Measurements from ENCODE around the gene C3orf20.

C3orf20 gene

DNA sequence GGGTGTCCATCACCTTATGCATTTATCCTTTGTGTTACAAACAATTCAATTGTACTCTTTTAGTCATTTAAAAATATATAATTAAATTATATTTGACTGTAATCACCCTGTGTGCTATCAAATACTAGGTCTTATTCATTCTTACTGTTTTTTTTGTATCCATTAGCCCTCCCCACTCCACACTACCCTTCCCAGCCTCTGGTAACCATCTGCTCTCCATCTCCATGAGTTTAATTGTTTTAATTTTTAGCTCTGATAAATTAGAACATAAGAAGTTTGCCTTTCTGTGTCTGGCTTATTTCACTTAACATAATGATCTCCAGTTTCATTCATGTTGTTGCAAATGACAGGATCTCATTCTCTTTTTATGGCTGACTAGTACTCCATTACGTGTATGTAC lies 16.8 kb downstream of the C3orf20 start:
- DNase-seq (ENCODE audit: low read depth) = no peak
- TF ChIP-seq, protein P1, sequence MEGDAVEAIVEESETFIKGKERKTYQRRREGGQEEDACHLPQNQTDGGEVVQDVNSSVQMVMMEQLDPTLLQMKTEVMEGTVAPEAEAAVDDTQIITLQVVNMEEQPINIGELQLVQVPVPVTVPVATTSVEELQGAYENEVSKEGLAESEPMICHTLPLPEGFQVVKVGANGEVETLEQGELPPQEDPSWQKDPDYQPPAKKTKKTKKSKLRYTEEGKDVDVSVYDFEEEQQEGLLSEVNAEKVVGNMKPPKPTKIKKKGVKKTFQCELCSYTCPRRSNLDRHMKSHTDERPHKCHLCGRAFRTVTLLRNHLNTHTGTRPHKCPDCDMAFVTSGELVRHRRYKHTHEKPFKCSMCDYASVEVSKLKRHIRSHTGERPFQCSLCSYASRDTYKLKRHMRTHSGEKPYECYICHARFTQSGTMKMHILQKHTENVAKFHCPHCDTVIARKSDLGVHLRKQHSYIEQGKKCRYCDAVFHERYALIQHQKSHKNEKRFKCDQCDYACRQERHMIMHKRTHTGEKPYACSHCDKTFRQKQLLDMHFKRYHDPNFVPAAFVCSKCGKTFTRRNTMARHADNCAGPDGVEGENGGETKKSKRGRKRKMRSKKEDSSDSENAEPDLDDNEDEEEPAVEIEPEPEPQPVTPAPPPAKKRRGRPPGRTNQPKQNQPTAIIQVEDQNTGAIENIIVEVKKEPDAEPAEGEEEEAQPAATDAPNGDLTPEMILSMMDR (conservative IDR thresholded peaks at IDR 0.05; ENCODE audit: low read depth, low read length) = no peak
- no peak overlapping the region for H3K4me3 ChIP-seq (ENCODE audit: low read depth, low read length)

DNA sequence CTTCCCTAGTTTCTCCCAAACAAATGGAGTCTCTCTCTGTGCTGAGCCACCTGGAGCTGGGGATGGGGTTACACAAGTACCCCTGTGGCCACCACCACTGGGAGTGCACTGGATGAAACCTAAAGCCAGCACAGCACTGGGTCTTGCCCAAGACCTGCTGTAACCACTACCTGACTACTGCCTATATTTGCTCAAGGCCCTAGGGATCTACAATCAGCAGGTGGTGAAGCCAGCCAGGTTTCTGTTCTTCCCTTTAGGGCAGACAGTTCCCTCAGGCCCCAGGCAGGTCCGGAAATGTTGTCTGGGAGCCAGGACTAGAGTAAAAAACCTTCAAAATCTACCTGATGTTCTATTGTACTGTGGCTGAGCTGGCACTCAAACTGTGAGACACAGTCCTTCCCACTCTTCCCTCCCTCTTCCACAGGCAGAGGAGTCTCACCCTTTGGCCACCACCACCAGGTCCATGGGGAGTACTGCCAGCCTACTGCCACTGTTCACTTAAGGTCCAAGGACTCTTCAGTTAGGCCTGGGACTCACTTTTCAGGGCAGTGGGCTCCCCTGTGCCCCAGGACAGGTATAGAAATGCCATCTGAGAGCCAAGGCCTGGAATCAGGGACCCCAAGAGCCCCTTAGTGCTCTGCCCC lies 23.8 kb downstream of the C3orf20 start:
- no peak overlapping the region for H3K4me3 ChIP-seq (ENCODE audit: low read depth, low read length)
- TF ChIP-seq, protein P1 (conservative IDR thresholded peaks at IDR 0.05; ENCODE audit: low read depth, low read length) = no peak
- no peak for DNase-seq (ENCODE audit: low read depth)

DNA sequence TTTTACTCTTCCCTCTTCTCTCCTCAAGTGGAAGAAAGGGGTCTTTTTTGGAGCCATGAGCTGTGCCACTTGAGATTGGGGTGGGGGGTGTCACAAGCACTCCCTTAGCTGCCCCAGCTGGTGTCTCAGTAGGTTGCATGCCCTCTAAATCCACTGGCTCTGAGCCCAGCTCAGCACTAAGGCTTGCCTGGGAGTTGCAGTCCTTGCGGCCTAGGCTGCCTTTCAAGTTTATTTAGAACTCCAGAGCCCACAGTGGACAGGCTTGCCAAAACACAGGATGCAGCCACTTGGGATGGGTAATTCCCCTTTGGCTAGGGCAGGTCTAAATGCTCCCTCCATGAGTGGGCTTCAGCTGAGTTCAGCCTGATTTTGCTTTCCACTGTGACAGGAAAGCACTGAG lies 24.7 kb downstream of the C3orf20 start:
- H3K4me3 ChIP-seq (ENCODE audit: low read depth, low read length) = no peak overlapping the region
- no peak for DNase-seq (ENCODE audit: low read depth)
- TF ChIP-seq, protein P1 (conservative IDR thresholded peaks at IDR 0.05; ENCODE audit: low read depth, low read length) = no peak

- DNase-seq (ENCODE audit: low read depth) = no peak
- H3K4me3 ChIP-seq (ENCODE audit: low read depth, low read length) = no peak overlapping the region
- TF ChIP-seq, protein P1 (conservative IDR thresholded peaks at IDR 0.05; ENCODE audit: low read depth, low read length) = no peak
Measured at GRCh38 chr3:14700891-14701290, 25.9 kb downstream of the C3orf20 start.

GRCh38 chr3:14701676-14702075 lies 26.7 kb downstream of the C3orf20 start:
- TF ChIP-seq, protein P1 (conservative IDR thresholded peaks at IDR 0.05; ENCODE audit: low read depth, low read length) = no peak
- H3K4me3 ChIP-seq (ENCODE audit: low read depth, low read length) = no peak overlapping the region
- no peak for DNase-seq (ENCODE audit: low read depth)

- TF ChIP-seq, protein P1 (conservative IDR thresholded peaks at IDR 0.05; ENCODE audit: low read depth, low read length) = no peak
Measured at GRCh38 chr3:14703128-14703750, 28.3 kb downstream of the C3orf20 start.

GRCh38 chr3:14703791-14704190 lies 28.9 kb downstream of the C3orf20 start:
- TF ChIP-seq, protein P1 (conservative IDR thresholded peaks at IDR 0.05; ENCODE audit: low read depth, low read length) = no peak
- no peak overlapping the region for H3K4me3 ChIP-seq (ENCODE audit: low read depth, low read length)
- DNase-seq (ENCODE audit: low read depth) = no peak

More at GRCh38 chr3:14703128-14703750, 28.3 kb downstream of the C3orf20 start:
- H3K4me3 ChIP-seq (ENCODE audit: low read depth, low read length) = no peak overlapping the region
- DNase-seq (ENCODE audit: low read depth) = no peak

Data from choroid plexus epithelial cell (primary cell).